GM10266 (cell line): Measurements from ENCODE around the gene AMOT.

Experiments
- DNase-seq: peaks from one replicate; pipeline ENCODE4 v3.0.0; 2012; ENCODE audit errors: extremely low spot score
- TF ChIP-seq, protein P1 (sequence below): IDR thresholded peaks from 2 replicates; pipeline ENCODE4 v1.5.1; 2012; ENCODE audit warnings: mild to moderate bottlenecking, low read depth; ENCODE audit not compliant: control insufficient read depth, insufficient read depth; ENCODE audit errors: missing control alignments

The AMOT gene

GRCh38 chrX:112760697-112761096 lies 79.9 kb downstream of the AMOT start:
- TF ChIP-seq, protein P1, sequence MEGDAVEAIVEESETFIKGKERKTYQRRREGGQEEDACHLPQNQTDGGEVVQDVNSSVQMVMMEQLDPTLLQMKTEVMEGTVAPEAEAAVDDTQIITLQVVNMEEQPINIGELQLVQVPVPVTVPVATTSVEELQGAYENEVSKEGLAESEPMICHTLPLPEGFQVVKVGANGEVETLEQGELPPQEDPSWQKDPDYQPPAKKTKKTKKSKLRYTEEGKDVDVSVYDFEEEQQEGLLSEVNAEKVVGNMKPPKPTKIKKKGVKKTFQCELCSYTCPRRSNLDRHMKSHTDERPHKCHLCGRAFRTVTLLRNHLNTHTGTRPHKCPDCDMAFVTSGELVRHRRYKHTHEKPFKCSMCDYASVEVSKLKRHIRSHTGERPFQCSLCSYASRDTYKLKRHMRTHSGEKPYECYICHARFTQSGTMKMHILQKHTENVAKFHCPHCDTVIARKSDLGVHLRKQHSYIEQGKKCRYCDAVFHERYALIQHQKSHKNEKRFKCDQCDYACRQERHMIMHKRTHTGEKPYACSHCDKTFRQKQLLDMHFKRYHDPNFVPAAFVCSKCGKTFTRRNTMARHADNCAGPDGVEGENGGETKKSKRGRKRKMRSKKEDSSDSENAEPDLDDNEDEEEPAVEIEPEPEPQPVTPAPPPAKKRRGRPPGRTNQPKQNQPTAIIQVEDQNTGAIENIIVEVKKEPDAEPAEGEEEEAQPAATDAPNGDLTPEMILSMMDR: no peak

DNA sequence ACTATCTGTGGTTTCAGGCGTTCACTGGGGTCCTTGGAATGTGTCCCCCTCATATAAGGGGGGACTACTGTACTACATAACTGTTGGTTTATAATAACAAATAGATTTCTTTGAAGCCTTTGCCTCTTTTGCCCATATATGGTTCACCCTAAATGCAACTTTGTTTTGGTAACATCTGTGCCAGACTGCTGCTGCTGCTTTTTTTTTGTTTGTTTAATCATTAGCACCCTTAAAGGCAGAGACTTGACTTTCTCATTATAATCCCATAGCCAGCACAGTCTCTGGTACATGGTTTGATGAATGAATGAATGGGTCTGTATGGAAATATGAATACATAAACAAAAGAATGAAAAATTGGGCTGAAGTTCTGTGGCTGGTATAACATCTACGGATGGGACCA lies 80.7 kb downstream of the AMOT start:
- no peak for DNase-seq
- TF ChIP-seq, protein P1: no peak

More at GRCh38 chrX:112760697-112761096, 79.9 kb downstream of the AMOT start:
- DNase-seq: peak; percentile 2

- DNase-seq: no peak
- TF ChIP-seq, protein P1: no peak
Measured at GRCh38 chrX:112759512-112759911, 81.1 kb downstream of the AMOT start.

DNA sequence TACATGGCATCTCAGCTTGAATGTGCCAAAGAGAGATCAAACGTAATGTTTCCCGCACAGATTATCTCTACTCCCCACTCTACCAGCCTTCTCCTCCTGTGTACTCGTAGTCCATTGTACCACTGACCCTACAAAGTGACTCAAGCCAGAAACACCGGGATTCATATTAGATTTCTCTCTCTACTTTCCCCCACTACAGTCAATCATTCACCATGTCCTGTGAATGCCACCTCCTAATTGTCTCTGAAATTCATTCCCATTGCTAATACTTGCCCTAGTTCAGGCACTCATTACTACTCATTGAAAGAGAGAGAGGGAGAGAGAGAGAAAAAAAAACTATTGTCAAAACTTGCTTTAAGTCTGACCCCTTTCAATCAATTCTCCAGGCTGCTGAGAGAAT lies 82.7 kb downstream of the AMOT start:
- DNase-seq: no peak

DNA sequence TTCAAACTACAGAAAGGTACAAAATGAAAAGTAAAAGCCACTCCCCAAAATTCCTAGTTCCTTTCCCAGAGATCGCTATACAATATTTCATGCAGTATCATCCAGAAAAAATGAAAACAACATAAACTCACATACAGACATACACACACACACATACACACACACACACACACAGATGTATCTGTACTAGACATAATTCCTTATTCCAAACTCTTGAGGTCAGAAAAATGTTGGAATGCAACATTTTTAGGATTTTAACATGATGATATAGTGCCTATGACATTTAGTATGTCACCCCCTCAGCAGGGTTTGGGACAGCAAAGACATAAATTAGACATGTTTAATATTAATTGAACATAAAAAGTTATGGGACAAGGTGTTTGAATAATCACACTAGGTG lies 87.5 kb downstream of the AMOT start:
- no peak for DNase-seq
- TF ChIP-seq, protein P1: no peak

More for the DNA sequence above, 82.7 kb downstream of the AMOT start:
- TF ChIP-seq, protein P1: no peak

DNA sequence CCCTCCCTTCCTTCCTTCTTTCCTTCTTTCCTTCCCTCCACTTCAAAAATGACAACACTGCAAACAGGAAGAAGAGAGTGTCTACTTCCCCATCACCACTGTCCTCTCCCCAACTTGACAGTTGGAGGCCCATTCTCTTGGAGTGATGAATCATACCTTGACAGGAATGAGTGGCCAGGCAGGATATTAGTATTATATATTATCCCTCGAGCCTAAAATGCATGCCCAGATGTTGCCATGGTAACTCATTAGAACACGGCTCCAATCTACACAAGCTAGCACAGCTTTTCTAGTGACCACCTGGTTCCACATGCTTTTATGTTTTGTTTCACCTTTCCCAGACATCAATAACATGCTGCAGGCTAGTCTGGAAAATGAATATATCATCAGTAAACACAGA lies 89.6 kb downstream of the AMOT start:
- no peak for DNase-seq
- TF ChIP-seq, protein P1: no peak

GRCh38 chrX:112746812-112747595 lies 93.6 kb downstream of the AMOT start:
- TF ChIP-seq, protein P1: no peak

More at GRCh38 chrX:112746812-112747595, 93.6 kb downstream of the AMOT start:
- DNase-seq: no peak
